ENCODE results near the gene FOXP1. TPM values are rescaled to one million over a fixed set of nuclear protein-coding genes. Genes with fewer than 3 reads are reported as not detected.
"Not testable (repeated sequence)": the region's sequence is repeated elsewhere in the genome, so short reads cannot be mapped to it uniquely, and the experiment has no call there.

FOXP1 gene
- polyA plus RNA-seq, 4 donors, result 31.3 to 39.3 (median 33.6) TPM

GRCh38 chr3:70982700-70983140, 600.8 kb downstream of the FOXP1 start:
- DNase-seq (ENCODE audit: low read depth in 4 of 4, low spot score in 3 of 4), result no peak

GRCh38 chr3:70982284-70982683, 601.2 kb downstream of the FOXP1 start:
- no peak for DNase-seq (ENCODE audit: low read depth in 4 of 4, low spot score in 3 of 4)

- no peak for DNase-seq (ENCODE audit: low read depth in 4 of 4, low spot score in 3 of 4)
Observed at GRCh38 chr3:70981231-70981880, 602.2 kb downstream of the FOXP1 start.

GRCh38 chr3:70980646-70981170, 602.8 kb downstream of the FOXP1 start:
- no peak for DNase-seq (ENCODE audit: low read depth in 4 of 4, low spot score in 3 of 4)

GRCh38 chr3:70979983-70980645, 603.4 kb downstream of the FOXP1 start:
- no peak for DNase-seq (ENCODE audit: low read depth in 4 of 4, low spot score in 3 of 4)

GRCh38 chr3:70977712-70978111, 605.8 kb downstream of the FOXP1 start:
- DNase-seq (ENCODE audit: low read depth in 4 of 4, low spot score in 3 of 4), result no peak

- not testable (repeated sequence) for DNase-seq (ENCODE audit: low read depth in 4 of 4, low spot score in 3 of 4)
Observed at GRCh38 chr3:70975981-70976380, 607.5 kb downstream of the FOXP1 start.

- no peak for DNase-seq (ENCODE audit: low read depth in 4 of 4, low spot score in 3 of 4)
Observed at GRCh38 chr3:70974747-70975146, 608.8 kb downstream of the FOXP1 start.

- no peak for DNase-seq (ENCODE audit: low read depth in 4 of 4, low spot score in 3 of 4)
Observed at GRCh38 chr3:70973558-70973957, 610.0 kb downstream of the FOXP1 start.

GRCh38 chr3:70972855-70973254, 610.7 kb downstream of the FOXP1 start:
- DNase-seq (ENCODE audit: low read depth in 4 of 4, low spot score in 3 of 4), result no peak

- DNase-seq (ENCODE audit: low read depth in 4 of 4, low spot score in 3 of 4), result no peak
Observed at GRCh38 chr3:70970952-70971351, 612.6 kb downstream of the FOXP1 start.

- DNase-seq (ENCODE audit: low read depth in 4 of 4, low spot score in 3 of 4), result no peak
Observed at GRCh38 chr3:70970171-70970570, 613.4 kb downstream of the FOXP1 start.

- DNase-seq (ENCODE audit: low read depth in 4 of 4, low spot score in 3 of 4), result no peak
Observed at GRCh38 chr3:70963431-70964275, 619.9 kb downstream of the FOXP1 start.

- DNase-seq (ENCODE audit: low read depth in 4 of 4, low spot score in 3 of 4), result no peak
Observed at GRCh38 chr3:70959506-70960291, 623.8 kb downstream of the FOXP1 start.

- DNase-seq (ENCODE audit: low read depth in 4 of 4, low spot score in 3 of 4), result no peak
Observed at GRCh38 chr3:70952033-70952747, 631.3 kb downstream of the FOXP1 start.

- DNase-seq (ENCODE audit: low read depth in 4 of 4, low spot score in 3 of 4), result no peak
Observed at GRCh38 chr3:70951316-70951715, 632.2 kb downstream of the FOXP1 start.

- DNase-seq (ENCODE audit: low read depth in 4 of 4, low spot score in 3 of 4), result no peak
Observed at GRCh38 chr3:70947579-70947978, 635.9 kb downstream of the FOXP1 start.

GRCh38 chr3:70943886-70944285, 639.6 kb downstream of the FOXP1 start:
- no peak for DNase-seq (ENCODE audit: low read depth in 4 of 4, low spot score in 3 of 4)

GRCh38 chr3:70933105-70933810, 650.3 kb downstream of the FOXP1 start:
- DNase-seq (ENCODE audit: low read depth in 4 of 4, low spot score in 3 of 4), result no peak
